GM18858 (cell line): ENCODE results near the gene IPO4.

Experiments
- ATAC-seq: cut with Tn5 transposase; IDR thresholded peaks from one replicate; pipeline ENCODE4 v1.9.1; 2021; ENCODE audit not compliant: unreplicated experiment

IPO4 gene

GRCh38 chr14:24135834-24136683 is 52.6 kb downstream of the IPO4 start, which contains the start of gene PSME1:
TSS of gene PSME1 (plus strand) at chr14:24136194. CDS start at chr14:24136263, 69 bp downstream.
- ATAC-seq, result peak; percentile 66

GRCh38 chr14:24135584-24135833 is 53.1 kb downstream of the IPO4 start:
- ATAC-seq, result no peak

- no peak for ATAC-seq
Measured at GRCh38 chr14:24133735-24134134, 54.9 kb downstream of the IPO4 start.

GRCh38 chr14:24132976-24133375 is 55.6 kb downstream of the IPO4 start:
- ATAC-seq, result no peak

GRCh38 chr14:24132061-24132685 is 56.4 kb downstream of the IPO4 start:
- ATAC-seq, result no peak

GRCh38 chr14:24131549-24131966 is 57.1 kb downstream of the IPO4 start:
- no peak for ATAC-seq

- no peak for ATAC-seq
Measured at GRCh38 chr14:24130717-24131548, 57.7 kb downstream of the IPO4 start.

GRCh38 chr14:24130380-24130716 is 58.3 kb downstream of the IPO4 start, which contains the start of gene FITM1:
TSS of gene FITM1 (plus strand) at chr14:24130659. CDS start at chr14:24131564, 905 bp downstream.
- ATAC-seq, result no peak
